A673 (cell line): ENCODE measurements around the gene GRIK4.

Experiments used
- EZH2 ChIP-seq: fragments of 200-600 bp; sonication (generic); IDR thresholded peaks from 2 replicates; pipeline ENCODE4 v1.6.1; 2017; ENCODE audit warnings: borderline replicate concordance, low read depth, mild to moderate bottlenecking, mixed read lengths, antibody characterized with exemption, low read length; ENCODE audit not compliant: poor library complexity, severe bottlenecking
- TF ChIP-seq, protein P1 (sequence below): fragments of 300-800, 200-600 bp; sonication (generic); conservative IDR thresholded peaks from 2 replicates; pipeline ENCODE4 v1.5.1; 2017; ENCODE audit warnings: low read depth, mild to moderate bottlenecking, antibody characterized with exemption, low read length, moderate library complexity, mixed read lengths

DNA sequence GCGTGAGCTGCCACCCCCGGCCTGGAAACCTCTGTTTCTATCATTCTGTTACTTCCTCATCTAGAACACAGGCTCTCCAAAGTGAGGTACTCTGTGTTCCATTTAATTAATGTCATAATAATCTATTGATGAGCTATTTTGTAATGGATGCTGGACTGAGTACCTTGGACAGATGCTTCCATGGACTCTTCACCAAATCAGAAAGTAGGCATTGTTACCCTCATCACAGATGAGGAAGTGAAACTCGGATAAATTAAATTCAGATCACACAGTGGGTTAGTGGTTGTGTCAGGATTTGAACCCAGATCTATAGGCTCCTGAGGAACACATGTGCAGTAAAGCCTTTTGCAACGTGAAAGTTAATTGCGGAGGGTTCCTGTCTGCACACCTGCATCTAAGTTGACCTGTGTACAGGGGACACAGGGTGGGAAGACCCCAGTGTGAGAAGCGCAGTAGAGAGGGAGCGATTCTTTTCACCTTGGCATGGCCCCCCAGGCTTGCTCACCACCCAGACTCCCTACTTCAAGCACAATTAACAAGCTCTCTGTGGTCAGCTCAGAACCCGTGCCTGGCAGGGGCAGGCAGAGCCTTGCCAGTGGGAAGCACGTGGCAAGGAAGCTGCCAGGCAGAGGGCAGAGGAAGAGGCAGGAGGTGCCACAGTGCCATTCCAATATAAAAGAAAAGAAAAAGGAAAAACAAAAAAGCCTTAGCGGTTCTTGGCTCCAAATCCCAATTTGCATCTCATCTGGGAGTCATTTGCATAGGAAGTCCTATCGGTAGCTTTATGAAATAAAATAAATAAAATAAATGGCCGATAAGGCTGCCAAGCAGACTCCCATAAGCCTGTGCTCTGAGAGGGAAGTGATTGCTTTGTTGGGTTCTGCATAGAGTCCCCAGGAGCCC is 239.3 kb downstream of the GRIK4 start:
- TF ChIP-seq, protein P1, sequence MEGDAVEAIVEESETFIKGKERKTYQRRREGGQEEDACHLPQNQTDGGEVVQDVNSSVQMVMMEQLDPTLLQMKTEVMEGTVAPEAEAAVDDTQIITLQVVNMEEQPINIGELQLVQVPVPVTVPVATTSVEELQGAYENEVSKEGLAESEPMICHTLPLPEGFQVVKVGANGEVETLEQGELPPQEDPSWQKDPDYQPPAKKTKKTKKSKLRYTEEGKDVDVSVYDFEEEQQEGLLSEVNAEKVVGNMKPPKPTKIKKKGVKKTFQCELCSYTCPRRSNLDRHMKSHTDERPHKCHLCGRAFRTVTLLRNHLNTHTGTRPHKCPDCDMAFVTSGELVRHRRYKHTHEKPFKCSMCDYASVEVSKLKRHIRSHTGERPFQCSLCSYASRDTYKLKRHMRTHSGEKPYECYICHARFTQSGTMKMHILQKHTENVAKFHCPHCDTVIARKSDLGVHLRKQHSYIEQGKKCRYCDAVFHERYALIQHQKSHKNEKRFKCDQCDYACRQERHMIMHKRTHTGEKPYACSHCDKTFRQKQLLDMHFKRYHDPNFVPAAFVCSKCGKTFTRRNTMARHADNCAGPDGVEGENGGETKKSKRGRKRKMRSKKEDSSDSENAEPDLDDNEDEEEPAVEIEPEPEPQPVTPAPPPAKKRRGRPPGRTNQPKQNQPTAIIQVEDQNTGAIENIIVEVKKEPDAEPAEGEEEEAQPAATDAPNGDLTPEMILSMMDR = no peak
- TF ChIP-seq EZH2 = no peak
